Spleen (tissue), 7 donors: Measurements from ENCODE around the gene UBE2S.

Experiments used
- POLR2A ChIP-seq, 3 donors: fragments of 450-650 bp; IDR thresholded peaks; one replicate each; pipeline ENCODE4 v1.5.1; 2017; ENCODE audit warnings: antibody characterized with exemption in 3 of 3, mild to moderate bottlenecking in 1 of 3
- POLR2AphosphoS5 ChIP-seq, 3 donors: sonication (generic); formaldehyde crosslinking; IDR thresholded peaks; one replicate each; pipeline ENCODE4 v1.5.1; 2017; ENCODE audit warnings: antibody characterized with exemption in 3 of 3
- TF ChIP-seq, protein P1 (sequence below), 11 experiments: fragments of 200-600 bp in 7 of 11; fragments of 450-650 bp in 4 of 11; sonication (generic) in 4 of 11; IDR thresholded peaks in 8 of 11; conservative IDR thresholded peaks in 3 of 11; 1 replicate in 7 of 11; 2 replicates in 4 of 11; pipeline versions ENCODE4 v1.4.0 to v1.8.0; 2016 to 2021; ENCODE audit warnings: antibody characterized with exemption in 11 of 11, inconsistent platforms in 4 of 11, mild to moderate bottlenecking in 1 of 11
- donor health status: DM: no; HTN: no; CAD: no; lungs with moderate emphysema.
- donor health status: DM: no; HTN: no; CAD: no.
- donor health status: DM: no; HTN: no; CAD: no.

DNA sequence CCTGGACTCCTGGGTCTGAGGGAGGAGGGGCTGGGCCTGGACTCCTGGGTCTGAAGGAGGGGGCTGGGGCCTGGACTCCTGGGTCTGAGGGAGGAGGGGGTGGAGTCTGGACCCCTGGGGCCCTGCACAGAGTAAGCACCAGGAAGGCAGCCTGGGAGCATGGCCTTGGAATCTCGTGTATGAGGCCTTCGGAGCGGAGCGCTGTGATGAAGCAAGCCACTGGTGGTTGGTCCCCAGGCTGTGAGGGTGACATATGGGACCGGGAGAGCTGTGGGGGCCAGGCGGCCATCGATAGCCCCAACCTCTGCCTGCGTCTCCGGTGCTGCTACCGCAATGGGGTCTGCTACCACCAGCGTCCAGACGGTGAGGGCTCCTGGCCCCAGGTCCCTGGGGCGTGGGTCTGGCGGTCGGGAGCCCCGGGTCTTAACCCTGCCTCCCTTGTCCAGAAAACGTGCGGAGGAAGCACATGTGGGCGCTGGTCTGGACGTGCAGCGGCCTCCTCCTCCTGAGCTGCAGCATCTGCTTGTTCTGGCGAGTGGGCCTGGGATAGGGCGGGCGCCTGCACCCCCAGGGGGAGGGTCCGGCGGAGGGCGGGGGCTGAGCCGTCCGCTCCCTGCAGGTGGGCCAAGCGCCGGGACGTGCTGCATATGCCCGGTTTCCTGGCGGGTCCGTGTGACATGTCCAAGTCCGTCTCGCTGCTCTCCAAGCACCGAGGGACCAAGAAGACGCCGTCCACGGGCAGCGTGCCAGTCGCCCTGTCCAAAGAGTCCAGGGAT lies 30.0 kb downstream of the UBE2S start:
- TF ChIP-seq POLR2AphosphoS5 (IDR thresholded peaks at IDR 0.05) (no peak), POLR2A (IDR thresholded peaks at IDR 0.05) (no peak)
- TF ChIP-seq, protein P1, sequence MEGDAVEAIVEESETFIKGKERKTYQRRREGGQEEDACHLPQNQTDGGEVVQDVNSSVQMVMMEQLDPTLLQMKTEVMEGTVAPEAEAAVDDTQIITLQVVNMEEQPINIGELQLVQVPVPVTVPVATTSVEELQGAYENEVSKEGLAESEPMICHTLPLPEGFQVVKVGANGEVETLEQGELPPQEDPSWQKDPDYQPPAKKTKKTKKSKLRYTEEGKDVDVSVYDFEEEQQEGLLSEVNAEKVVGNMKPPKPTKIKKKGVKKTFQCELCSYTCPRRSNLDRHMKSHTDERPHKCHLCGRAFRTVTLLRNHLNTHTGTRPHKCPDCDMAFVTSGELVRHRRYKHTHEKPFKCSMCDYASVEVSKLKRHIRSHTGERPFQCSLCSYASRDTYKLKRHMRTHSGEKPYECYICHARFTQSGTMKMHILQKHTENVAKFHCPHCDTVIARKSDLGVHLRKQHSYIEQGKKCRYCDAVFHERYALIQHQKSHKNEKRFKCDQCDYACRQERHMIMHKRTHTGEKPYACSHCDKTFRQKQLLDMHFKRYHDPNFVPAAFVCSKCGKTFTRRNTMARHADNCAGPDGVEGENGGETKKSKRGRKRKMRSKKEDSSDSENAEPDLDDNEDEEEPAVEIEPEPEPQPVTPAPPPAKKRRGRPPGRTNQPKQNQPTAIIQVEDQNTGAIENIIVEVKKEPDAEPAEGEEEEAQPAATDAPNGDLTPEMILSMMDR (IDR thresholded peaks at IDR 0.05 in 8 of 11, conservative IDR thresholded peaks at IDR 0.05 in 3 of 11) = no peak
